GM19099 (cell line): ENCODE results near the gene STAG1.

ENCODE experiments used
- POLR2A ChIP-seq: IDR thresholded peaks from 3 replicates; pipeline ENCODE4 v1.6.1; 2011; ENCODE audit warnings: low read depth; ENCODE audit not compliant: insufficient read length; ENCODE audit errors: extremely low read depth

STAG1 gene

DNA sequence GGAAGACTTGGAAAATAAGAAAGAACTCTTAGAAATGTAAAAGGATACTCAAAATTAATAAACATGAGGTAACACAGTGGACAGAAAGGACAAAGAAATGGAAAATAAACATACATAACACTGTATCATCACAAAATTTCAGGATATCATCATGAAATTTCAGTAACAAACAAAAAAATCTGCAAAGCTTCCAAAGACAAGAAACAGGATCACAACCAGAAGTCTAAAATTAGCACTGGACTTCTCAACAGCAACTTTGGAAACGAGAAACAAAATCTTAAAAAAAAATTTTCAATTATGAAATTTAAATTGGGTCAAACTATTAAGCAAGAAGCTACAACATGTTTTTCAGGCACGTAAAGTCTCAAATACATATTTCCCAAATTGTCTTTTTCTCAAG is 238.8 kb downstream of the STAG1 start:
- no peak for TF ChIP-seq POLR2A

DNA sequence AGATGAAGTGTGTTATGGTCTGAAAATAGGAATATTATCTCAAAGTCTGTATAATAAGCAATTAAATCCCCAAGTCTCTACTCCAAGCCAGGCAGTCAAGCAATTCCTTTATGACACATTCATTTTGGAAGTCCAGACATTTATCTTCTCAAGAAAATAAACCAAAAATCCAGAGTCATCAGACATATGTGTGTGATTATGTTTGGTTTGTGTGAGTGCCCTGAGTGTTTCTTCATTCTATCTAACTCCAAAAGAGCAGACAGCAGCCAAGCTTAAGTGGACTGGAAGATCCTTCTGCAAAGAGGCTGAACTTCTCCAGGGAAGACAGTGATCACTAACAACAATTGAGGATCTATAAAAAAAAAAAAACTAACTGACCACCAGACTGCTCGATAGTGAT is 239.8 kb downstream of the STAG1 start:
- no peak for TF ChIP-seq POLR2A

DNA sequence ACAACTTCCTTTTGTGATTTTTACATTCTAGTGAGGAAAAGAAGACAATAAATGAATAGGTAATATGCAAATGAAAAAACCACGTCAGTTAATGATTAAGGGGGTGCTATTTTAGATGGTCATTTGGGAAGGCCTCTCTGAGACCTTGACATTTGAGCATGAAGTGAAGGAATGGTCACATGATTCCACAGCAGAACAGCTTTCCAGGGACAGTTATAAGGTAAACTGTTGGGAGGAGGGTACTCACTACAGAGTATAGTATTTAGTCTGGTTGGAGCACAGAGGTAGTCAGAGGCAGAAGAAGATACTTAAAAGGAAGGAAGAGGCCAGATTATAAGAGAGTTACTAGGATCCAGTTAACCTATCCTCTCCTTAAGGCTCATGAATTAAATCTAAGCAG is 246.5 kb downstream of the STAG1 start:
- no peak for TF ChIP-seq POLR2A

DNA sequence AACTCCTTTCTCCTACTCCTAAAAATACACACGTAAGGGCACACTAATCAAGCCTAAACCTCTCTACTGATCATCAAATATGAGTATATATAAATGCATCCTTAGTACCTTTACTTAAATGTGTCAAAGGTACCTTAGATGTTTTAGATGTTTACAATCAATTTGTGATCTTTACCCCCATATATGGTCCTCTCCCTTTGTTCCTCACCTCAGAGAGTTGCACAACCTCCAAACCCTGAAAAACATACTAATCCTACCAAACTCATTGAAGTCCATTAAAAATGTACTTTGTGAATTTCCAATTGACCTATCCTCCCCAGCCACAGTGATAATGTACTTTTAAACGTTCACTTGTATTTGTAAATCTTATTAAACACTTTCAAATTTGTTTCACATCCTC is 249.1 kb downstream of the STAG1 start:
- no peak for TF ChIP-seq POLR2A

DNA sequence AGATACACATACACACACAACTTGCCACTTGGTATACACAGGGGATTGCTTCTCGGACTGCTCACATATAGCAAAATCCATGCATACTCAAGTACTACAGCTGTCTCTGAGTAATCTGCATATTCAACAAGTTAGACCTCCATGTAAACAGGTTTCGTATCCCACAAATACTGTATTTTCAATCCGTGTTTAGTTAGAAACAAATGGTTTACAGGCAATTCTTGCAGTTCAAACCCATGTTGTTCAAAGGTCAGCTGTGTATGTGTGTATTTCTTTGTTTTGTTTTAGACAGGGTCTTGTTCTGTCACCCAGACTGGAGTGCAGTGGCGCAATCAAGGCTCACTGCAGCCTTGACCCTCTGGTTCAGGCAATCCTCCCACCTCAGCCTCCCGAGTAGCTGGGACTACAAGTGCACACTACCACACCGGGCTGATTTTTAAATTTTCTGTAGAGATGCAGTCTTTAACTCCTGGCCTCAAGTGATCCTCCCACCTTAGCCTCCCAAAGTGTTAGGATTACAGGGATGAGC is 253.2 kb downstream of the STAG1 start:
- TF ChIP-seq POLR2A, result no peak

DNA sequence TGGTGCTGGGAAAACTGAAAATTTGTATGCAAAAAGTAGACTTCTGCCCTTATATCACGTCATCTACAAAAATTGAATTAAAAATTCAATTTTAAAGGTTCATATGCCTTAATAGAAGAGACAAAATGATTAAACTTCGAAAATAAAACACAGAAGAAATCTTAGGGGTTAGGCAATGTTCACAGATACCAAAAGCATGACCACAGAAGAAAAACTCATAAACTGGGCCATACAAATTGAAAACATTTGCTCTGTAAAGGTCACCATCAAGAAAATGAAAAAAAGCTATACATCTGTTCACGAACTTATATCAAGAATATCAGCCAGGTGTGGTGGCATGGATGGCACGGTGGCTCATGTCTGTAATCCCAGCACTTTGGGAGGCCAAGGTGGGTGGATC is 257.0 kb downstream of the STAG1 start:
- TF ChIP-seq POLR2A, result no peak

DNA sequence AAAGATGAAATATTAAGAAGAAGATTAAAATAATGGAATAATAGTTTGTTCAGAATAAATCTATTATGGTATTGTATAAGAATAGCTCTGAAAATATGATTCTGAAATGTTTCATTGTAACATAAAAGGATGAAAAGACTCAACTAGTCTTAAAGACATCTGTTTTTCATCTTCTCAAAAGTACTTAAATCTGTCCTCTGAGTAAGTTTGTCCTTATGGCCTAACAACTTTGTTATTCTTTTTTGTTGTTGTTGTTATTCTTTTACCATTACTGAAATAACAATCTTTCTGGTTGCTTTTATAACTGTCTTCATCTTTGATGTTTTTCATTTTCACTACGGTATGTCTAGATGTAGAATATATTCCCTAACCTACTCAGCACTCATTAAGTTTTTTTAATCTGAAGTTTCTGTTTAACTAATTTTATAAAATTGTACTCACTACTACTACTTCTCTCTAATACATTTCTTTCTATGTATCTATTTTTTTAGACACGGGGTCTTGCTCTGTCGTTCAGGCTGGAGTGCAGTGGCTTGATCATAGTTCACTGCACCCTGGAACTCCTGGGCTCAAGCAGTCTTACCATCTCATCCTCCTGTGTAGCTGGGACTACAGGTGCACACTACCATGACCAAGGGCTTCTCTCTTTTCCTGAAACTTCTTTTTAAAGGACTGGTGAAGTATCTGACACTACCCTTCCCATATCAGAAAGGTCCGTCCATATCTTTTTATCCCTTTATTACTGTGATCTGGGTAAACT is 261.4 kb downstream of the STAG1 start:
- TF ChIP-seq POLR2A, result no peak

DNA sequence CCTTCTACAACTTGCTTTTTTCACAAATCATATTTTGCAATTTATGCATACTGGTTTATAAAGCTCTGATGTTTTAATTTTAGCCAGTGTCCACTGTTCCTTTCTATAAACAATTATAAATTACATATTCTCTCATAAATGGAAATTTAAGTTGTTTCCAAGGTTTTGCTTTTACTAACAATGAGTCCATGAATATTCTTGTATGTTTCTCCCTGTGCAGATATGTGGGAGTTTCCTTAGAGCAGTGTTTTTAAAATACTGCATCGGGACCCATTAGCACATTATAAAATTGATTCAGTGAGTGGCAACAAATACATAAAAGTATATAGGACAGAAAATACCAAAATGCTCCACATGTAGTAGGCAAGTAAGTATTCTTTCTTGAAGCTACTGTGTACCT is 266.4 kb downstream of the STAG1 start:
- no peak for TF ChIP-seq POLR2A

DNA sequence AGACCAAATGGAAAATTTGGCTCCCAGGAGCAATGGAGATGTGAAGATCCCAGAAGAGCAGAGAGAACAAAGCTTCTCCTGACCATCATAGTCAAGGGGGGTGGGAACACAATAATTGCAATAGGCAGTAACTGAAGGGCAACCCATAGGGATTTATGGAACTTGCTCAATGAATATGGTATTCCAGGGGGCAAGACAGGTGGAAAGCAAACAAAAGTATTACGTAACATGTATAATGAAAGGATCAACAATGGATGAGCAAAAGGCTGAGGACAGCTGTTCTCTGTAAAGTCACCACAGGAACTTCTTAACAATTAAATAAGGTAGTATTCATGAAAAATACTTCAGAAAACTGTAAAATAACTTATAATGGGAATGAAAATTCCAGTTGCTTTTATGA is 275.9 kb downstream of the STAG1 start:
- TF ChIP-seq POLR2A, result no peak

DNA sequence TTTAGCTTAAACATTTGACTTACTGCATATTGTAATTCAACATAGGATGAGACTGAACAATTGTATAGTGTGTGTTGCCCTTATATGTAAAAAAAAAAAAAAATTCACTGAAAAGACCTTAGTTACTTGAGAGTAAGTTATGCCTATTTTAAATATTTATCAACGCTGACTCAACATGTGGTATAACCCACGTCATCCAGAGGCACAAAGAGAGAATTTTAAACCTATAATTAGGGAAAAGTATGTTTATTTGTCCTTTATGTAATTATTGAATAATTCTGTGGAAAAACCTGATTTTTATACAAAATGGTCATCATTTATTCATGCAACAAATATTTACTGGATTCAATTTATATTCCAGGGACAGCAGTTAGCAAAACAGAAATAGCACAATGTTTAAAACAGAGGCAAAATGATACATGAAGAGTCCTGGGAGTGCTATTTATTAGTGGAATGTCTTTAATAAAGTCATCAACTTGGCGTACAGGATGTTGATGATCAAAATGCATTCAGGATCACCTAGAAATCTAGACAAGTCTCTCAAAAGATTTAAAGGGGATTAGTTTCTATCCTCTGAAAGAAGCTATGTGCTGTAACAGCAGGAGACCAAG is 278.4 kb downstream of the STAG1 start:
- TF ChIP-seq POLR2A, result no peak

DNA sequence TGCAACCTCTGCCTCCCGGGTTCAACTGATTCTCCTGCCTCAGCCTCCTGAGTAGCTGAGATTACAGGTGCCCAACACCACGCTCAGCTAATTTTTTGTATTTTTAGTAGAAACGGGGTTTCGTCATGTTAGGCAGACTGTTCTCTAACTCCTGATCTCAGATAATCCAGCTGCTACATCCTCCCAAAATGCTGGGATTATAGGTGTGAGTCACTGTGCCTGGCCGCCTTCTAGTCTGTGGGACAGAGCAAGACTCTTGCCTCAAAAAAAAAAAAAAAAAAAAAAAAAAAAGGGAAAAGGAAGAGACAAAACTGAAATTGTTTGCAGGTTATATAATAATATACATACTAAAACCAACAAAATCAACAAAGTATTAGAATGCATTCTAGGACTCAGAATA is 286.9 kb downstream of the STAG1 start:
- no peak for TF ChIP-seq POLR2A

DNA sequence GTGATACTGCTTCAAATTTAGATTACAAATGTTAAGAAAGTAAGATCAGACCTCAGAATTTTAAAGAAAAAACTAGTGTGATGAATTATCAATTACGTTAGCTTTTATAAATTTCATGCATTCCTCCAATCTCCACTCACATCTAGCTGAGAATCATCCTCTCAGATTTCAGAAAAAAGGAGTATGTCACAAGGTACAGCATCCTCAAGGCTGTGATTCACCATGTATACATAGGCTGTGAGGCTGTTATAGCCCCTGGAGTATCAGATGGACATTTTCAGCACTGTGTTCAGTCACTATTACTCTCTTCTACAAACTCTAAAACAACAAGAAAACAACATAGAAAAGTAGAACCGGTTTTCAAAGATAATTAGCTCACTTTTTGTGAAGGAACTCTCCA is 287.7 kb downstream of the STAG1 start:
- no peak for TF ChIP-seq POLR2A

DNA sequence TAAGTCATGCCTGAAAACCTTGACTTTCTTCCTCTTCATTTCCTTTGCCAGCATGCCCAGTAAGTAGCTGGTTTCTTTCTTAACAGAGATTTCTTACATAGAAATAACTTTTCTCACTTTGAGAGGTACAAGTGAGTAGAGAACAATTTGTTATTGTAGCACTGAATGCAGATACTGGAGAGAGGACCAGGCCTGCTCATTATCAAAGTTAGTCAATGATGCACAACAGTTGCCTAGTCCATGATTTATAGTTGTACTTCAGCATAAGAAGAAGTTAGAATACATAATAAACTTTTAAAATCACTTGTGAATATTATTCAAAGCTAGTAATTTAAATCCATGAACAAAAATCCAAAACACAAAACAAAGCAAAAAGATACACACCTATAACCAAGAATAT is 289.0 kb downstream of the STAG1 start:
- TF ChIP-seq POLR2A, result no peak

DNA sequence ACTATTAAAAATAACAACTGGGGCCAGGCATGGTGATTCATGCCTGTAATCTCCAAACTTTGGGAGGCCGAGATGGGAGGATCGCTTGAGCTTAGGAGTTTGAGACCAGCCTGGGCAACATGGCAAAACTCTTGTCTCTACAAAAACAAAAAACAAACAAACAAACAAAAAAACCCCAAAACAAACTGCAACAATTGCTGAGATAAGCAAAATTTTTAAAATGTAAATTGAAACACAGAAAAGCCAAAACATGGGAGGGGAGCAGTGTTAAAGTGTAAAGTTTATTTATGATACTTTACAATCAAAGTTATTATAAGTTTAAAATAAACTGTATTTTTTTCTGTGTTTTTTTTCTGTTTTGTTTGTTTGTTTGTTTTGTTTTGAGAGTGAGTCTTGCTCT is 294.4 kb downstream of the STAG1 start:
- no peak for TF ChIP-seq POLR2A

DNA sequence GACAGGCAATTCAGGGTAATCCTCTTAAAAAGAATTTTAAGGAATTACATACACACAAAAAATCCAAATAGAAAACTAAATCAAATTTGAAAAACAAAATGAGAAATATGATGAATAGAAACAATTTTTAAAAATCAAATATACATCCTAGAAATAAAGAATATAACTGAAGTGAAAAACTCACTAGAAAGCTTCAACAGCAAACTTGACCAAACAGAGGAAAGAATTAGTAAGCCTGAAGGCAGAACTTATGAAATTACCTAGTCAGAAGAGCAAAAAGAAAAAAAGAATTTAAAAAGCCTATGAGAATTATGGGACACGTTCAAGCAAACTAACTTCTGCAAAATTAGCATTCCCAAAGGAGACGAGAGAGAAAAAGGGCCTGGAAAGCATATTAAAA is 296.0 kb downstream of the STAG1 start:
- TF ChIP-seq POLR2A, result no peak

DNA sequence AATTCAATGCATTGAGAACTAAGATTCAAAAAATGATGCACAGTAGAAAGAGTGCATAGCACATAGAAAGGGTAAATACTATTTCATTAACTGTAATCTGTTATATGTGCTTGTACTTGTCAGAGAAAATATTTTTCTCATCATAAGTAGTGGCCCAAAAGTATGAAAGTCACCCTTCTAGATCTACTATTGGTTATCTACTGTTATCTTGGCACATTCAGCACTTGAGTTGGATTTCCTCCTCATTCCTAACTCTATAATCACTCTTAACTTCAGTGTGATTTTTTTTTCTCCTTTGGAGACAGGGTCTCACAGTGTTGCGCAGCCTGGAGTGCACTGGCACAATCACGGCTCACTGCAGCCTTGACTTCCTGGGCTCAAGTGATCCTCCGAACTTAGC is 307.6 kb downstream of the STAG1 start:
- TF ChIP-seq POLR2A, result no peak
